ENCODE data around the gene BTBD9. TPM values are rescaled to one million over a fixed set of nuclear protein-coding genes. Genes with fewer than 3 reads are reported as not detected.

The BTBD9 gene
- total and polyA plus RNA-seq, 2 of the 13 experiments (the other 11 are each of a cell fraction or from before 2014, with no cell fraction given): 1.2 to 3.0 TPM

DNA sequence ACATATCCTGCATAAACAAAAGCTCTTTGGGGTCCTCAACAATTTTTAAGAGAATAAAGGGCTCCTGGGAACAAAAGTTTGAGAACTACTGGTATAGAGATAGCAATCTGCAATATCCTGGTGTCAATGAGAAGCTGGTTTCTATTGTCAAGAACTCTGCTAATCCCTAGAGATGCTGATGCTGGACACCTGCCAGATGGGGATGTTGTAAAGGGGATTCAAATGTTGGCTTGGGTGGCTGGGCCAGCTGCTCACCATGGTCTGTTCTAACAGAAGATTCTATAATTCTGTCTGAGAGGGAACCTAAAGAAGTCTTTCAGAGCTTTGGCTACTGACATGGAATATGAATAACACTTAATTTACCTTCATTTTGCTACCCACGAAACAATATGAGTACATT lies 137.8 kb downstream of the BTBD9 start (continued):
- TF ChIP-seq MED13 (CRISPR knock-in tag; IDR thresholded peaks at IDR 0.05) (no peak), ZNF3 (CRISPR knock-in tag; IDR thresholded peaks at IDR 0.05) (no peak), ZNF460 (CRISPR knock-in tag; IDR thresholded peaks at IDR 0.05; ENCODE audit: borderline replicate concordance) (no peak), ZNF777 (CRISPR knock-in tag; IDR thresholded peaks at IDR 0.05) (no peak), ZNF768 (CRISPR knock-in tag; IDR thresholded peaks at IDR 0.05) (no peak), HDAC6 (IDR thresholded peaks at IDR 0.05; ENCODE audit: low read depth, low read length) (no peak), ZNF264 (CRISPR knock-in tag; IDR thresholded peaks at IDR 0.05) (no peak), KLF12 (CRISPR knock-in tag; IDR thresholded peaks at IDR 0.05; ENCODE audit: borderline replicate concordance) (no peak), ZNF83 (CRISPR knock-in tag; IDR thresholded peaks at IDR 0.05; ENCODE audit: borderline replicate concordance) (no peak)
- TF ChIP-seq, protein P1, sequence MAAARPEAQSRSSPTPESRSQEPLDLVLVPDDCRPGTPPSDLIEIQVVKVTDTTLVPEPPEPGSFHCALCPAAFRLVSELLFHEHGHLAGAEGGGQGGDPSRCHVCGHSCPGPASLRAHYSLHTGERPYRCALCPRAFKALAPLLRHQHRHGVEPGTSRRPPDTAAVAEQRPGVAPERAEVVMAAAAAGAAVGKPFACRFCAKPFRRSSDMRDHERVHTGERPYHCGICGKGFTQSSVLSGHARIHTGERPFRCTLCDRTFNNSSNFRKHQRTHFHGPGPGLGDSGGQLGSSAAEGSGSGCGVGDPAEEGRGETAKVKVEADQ (CRISPR knock-in tag; IDR thresholded peaks at IDR 0.05; ENCODE audit: borderline replicate concordance): no peak

DNA sequence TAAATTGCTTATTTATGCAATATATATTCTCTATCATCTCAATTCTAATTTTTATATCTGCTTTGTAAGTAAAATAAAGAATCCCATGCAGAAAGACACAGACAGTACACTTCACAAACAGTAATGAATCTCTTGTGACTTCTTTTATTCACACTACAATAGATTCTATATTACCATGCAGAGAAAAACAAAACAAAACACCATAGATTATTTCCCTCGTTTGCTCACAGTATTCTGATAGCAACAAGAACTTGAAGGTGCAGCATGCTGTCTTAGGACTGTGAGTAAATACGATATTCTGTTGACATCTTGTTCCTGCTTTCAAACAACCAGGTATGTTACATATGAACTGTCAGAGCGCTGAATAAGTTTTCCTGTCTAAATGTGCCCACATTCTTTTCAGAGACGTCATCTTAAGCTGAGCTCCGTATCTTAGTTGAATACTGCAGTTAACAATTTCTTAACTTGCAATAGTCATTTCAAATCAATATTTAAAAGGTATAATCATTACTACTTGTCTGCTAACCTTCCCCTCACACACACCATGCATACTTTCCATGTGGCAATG lies 140.1 kb downstream of the BTBD9 start:
- Histone ChIP-seq H3K36me3 (replicated peaks in 1 of 2; ENCODE audit: control insufficient read depth in 1 of 2, insufficient read depth in 2 of 2, low read length in 2 of 2) (no peaks in the 10 kb centered on the region), H3K4me2 (ENCODE audit: low read depth, low read length) (no peak overlapping the region), H3K79me2 (ENCODE audit: insufficient read depth, low read length) (no peaks in the 10 kb centered on the region), H3K4me3 (replicated peaks in 1 of 3; ENCODE audit: insufficient read depth in 1 of 3, low read depth in 2 of 3, low read length in 3 of 3) (no peak overlapping the region), H3K9me3 (ENCODE audit: low read length) (no peaks in the 10 kb centered on the region), H4K20me1 (ENCODE audit: insufficient read depth, low read length) (no peaks in the 10 kb centered on the region), H3K27ac (ENCODE audit: extremely low read length, insufficient read depth, low read length) (no peak overlapping the region), H2AFZ (ENCODE audit: low read length) (no peak overlapping the region), H3K27me3 (ENCODE audit: control insufficient read depth in 1 of 2, insufficient read depth in 2 of 2, low read length in 2 of 2) (no peaks in the 10 kb centered on the region), H3K4me1 (ENCODE audit: insufficient read depth, low read length) (peaks cover 27% of the 10 kb centered on the region), H3K9ac (ENCODE audit: insufficient read depth, low read depth, low read length) (no peak overlapping the region)
- no TSS peak for BruUV-seq (replicated peaks)
- WGBS (ENCODE audit: low lambda C conversion rate): 55% methylated on average over 5 of the region's 5 CpGs
- no peak for TF ChIP-seq GATA4 (IDR thresholded peaks at IDR 0.05; ENCODE audit: borderline replicate concordance, low read depth)
- TF ChIP-seq, protein P2, sequence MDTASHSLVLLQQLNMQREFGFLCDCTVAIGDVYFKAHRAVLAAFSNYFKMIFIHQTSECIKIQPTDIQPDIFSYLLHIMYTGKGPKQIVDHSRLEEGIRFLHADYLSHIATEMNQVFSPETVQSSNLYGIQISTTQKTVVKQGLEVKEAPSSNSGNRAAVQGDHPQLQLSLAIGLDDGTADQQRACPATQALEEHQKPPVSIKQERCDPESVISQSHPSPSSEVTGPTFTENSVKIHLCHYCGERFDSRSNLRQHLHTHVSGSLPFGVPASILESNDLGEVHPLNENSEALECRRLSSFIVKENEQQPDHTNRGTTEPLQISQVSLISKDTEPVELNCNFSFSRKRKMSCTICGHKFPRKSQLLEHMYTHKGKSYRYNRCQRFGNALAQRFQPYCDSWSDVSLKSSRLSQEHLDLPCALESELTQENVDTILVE (CRISPR knock-in tag; IDR thresholded peaks at IDR 0.05): no peak
- no peak for TF ChIP-seq NFE2L1 (CRISPR knock-in tag; IDR thresholded peaks at IDR 0.05; ENCODE audit: borderline replicate concordance)
- TF ChIP-seq AGO2 (optimal IDR thresholded peaks at IDR 0.05; ENCODE audit: low read depth, low read length): no peak
- no peak for TF ChIP-seq SMAD9 (CRISPR knock-in tag; IDR thresholded peaks at IDR 0.05)
- TF ChIP-seq, protein P3, sequence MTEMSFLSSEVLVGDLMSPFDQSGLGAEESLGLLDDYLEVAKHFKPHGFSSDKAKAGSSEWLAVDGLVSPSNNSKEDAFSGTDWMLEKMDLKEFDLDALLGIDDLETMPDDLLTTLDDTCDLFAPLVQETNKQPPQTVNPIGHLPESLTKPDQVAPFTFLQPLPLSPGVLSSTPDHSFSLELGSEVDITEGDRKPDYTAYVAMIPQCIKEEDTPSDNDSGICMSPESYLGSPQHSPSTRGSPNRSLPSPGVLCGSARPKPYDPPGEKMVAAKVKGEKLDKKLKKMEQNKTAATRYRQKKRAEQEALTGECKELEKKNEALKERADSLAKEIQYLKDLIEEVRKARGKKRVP (CRISPR knock-in tag; IDR thresholded peaks at IDR 0.05): no peak
- in situ Hi-C loops (cut with HindIII; ENCODE audit: extremely low pct_ligation_motif_present, low pct_unique_long_range_greater_than_20kb): loop anchor here (5.0 to 25.0 kb wide), 2 partner anchors 467 to 762 kb away; no protein-coding TSS in a partner anchor
- CTCF ChIA-PET (ENCODE audit: low intra/inter-chr PET ratio, low total read pairs): no interaction called here
- POLR2A ChIA-PET: no interaction called here
- intact Hi-C loops (cut with micrococcal nuclease; ENCODE audit: unreplicated experiment): loop anchor here (10.0 kb wide), 1 partner anchor 325 kb away; no protein-coding TSS in a partner anchor
- ATAC-seq (no peak), DNase-seq (ENCODE audit: low spot score) (no peak), FAIRE-seq (no peak)
